GM03348 (cell line): ENCODE data around the gene ITFG1.
"Not testable (repeated sequence)": the region's sequence is repeated elsewhere in the genome, so short reads cannot be mapped to it uniquely, and the experiment has no call there.

Experiments used
- DNase-seq: peaks from one replicate; pipeline ENCODE4 v3.0.0; 2012; ENCODE audit warnings: low spot score

ITFG1 gene

DNA sequence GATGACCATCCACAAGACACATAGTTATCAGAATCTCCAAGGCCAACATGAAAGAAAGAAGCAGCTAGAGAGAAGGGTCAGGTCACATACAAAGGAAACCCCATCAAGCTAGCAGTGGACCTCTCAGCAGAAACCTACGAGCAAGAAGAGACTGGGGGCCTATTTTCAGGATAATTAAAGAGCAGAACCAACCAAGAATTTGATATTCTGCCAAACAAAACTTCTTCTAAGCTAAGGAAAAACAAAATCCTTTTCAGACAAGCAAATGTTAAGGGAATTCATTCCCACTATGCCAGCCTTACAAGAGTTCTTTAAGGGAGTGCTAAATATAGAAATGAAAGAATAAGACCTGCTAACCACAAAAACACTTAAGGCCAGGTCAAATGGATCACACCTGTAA lies 47.8 kb downstream of the ITFG1 start:
- no peak for DNase-seq

GRCh38 chr16:47408491-47408890 lies 52.4 kb downstream of the ITFG1 start:
- DNase-seq: no peak

DNA sequence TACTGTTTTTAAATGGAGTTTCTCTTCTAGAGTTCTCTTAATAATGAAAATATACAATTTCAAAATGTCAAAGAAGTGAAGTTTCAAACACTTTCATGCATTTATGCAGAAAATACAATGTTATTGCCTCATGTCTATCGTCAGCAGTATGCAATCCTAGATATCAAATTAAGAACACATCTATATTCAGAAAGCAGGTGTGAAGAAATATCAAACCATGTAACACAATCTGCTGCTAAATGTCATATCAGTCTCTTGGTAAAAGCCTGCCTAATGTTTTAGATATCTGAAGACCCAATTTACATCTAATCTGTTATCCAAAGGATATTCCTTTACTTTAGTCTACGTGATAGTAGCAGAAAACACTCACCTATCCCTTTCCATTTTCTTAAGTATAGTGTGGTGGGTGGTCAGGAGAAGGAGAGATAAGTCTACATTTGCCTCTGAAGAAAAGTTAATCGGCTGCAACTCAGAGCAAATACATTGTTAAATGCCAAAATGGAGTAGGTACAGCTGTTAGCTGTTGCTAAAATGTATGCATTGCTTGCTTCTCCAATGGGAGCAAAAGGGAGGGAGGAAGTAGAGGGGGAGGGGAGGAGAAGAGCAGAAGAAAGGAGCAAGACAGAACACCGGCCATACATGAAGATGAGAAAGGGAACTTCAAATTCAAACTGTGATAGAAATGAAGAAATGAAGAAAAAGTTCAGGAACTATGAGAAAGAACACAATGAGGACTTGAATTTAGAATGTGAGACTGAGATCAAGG lies 64.9 kb downstream of the ITFG1 start:
- DNase-seq: no peak

GRCh38 chr16:47392081-47392480 lies 68.8 kb downstream of the ITFG1 start:
- no peak for DNase-seq

- no peak for DNase-seq
Observed at GRCh38 chr16:47388705-47389104, 72.2 kb downstream of the ITFG1 start.

- DNase-seq: no peak
Observed at GRCh38 chr16:47387026-47387734, 73.7 kb downstream of the ITFG1 start.

- DNase-seq: no peak
Observed at GRCh38 chr16:47386201-47386718, 74.6 kb downstream of the ITFG1 start.

DNA sequence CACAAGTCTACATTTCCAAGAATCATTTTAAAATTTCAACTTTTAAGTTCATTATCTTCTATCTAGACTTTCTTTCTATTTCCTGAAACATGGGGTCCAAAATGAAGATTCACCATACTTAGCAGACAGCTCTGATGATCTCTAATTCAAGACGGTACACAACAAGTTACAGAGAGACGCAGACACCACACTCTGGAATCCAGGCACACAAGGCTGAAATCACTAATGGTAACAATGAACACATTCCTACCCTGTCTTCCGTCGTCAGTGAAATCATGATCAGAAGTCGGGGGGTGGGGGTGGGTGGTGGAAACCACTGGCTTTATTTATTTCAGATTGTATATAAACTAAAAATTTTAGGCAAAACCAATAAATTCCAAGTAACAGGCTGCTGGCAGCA lies 78.5 kb downstream of the ITFG1 start:
- DNase-seq: no peak

GRCh38 chr16:47377154-47377553 lies 83.7 kb downstream of the ITFG1 start:
- no peak for DNase-seq

DNA sequence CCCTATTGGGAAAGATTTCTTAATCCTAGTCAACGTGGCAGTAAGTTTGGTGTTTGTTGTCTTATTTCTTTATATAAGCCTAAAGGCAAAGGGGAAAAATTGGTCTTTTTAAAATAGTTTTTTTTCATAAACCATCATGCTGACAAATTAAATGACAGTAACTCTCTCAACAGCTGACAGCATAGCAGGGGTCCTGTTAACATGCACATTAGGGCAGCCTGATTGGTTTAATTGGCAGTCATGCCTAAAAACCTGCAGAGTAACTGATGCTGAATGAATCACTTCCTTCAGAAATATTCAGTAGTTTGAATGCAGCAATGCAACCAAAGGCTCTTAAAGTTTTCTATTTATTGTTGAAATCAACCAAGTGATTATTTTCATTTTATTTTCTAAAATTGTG lies 85.4 kb downstream of the ITFG1 start:
- no peak for DNase-seq

DNA sequence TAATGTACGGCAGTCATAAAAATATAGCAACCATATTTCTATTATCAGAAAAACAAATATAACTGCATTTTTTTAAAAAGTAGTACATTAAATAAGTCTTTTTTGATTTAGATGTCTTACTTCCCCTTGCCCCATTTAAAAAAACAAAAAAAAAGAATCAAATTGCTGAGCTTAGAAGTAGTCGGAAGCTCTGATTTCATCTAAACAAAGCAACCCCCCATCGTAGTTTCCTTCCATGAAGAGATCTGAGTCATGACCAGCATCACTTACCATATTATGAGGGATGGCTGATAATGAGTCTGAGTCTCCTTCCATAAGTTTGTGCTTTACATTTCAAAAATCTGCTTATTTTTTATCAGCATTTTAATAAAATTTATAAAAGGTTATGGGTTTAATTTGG lies 86.2 kb downstream of the ITFG1 start:
- DNase-seq: no peak

DNA sequence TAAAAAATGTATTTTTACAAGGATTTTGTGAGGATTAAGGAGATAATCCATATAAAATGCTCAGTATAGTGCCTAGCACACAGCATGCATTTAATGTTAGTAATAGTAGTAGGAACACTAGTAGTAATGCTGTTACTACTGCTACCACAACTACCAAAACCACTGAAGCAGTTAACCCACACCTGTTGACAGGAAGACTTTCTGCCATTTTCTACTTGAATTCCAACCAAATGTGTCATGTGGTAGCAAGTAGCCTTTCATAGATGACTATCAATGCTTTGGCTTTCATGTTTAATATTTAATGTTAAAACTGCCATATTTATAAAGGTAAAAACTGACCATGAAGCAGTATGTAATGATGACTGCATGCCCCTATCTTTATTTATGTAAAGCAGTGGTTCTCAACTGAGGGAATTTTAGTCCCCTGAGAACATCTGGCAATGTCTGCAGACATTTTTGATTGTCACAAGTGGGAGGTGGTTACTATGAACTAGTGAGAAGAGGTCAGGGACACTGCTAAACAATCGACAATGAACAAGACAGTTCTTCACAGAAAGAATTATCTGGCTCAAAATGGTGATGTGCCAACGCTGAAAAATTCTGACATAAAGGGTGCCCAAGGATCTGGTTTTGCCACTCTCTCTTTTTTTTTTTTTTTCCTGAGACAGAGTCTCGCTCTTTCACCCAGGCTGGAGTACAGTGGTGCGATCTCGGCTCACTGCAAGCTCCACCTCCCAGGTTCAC lies 89.4 kb downstream of the ITFG1 start:
- DNase-seq: no peak

- DNase-seq: no peak
Observed at GRCh38 chr16:47370536-47370935, 90.3 kb downstream of the ITFG1 start.

- DNase-seq: no peak
Observed at GRCh38 chr16:47366228-47366627, 94.6 kb downstream of the ITFG1 start.

DNA sequence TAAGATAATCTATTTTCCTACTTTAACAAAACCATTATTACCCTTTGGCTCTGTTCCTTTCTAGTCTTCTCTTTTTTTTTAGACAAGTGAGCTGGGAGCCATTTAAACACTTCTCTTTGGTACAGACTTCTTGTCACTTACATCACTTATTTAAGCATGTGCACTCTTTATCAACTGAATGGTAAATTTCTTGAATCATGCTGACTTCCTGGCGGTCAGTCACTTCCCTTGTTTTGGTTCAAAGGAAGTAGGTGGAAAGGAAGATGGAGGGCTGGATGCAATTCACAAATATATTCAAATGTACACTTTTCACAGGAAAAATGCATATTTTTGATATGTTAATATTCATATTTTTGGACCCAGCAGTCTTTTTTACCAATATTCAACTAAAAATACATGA lies 97.1 kb downstream of the ITFG1 start:
- DNase-seq: no peak

- DNase-seq: no peak
Observed at GRCh38 chr16:47359478-47359877, 101.4 kb downstream of the ITFG1 start.

- DNase-seq: no peak
Observed at GRCh38 chr16:47358816-47359215, 102.0 kb downstream of the ITFG1 start.

- DNase-seq: not testable (repeated sequence)
Observed at GRCh38 chr16:47349029-47349428, 111.8 kb downstream of the ITFG1 start.

DNA sequence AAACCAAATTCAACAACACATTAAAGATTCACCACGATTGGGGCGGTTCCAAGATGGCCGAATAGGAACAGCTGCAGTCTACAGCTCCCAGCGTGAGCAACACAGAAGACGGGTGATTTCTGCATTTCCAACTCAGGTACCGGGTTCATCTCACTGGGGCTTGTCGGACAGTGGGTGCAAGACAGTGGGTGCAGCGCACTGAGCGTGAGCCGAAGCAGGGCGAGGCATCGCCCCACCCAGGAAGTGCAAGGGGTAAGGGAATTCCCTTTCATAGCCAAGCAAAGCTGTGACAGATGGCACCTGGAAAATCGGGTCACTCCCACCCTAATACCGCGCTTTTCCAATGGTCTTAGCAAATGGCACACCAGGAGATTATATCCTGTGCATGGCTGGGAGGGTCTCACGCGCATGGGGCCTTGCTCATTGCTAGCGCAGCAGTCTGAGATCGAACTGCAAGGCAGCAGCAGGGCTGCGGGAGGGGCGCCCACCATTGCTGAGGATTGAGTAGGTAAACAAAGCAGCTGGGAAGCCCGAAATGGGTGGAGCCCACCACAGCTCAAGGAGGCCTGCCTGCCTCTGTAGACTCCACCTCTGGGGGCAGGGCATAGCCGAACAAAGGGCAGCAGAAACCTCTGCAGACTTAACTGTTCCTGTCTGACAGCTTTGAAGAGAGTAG lies 113.7 kb downstream of the ITFG1 start:
- DNase-seq: not testable (repeated sequence)

- no peak for DNase-seq
Observed at GRCh38 chr16:47342055-47342454, 118.8 kb downstream of the ITFG1 start.

GRCh38 chr16:47330562-47330961 lies 130.3 kb downstream of the ITFG1 start:
- DNase-seq: not testable (repeated sequence)

- DNase-seq: not testable (repeated sequence)
Observed at GRCh38 chr16:47324309-47324708, 136.6 kb downstream of the ITFG1 start.
